Measurements from ENCODE around the gene ORMDL2.

ORMDL2 gene

GRCh38 chr12:55847033-55847432, 29.2 kb downstream of the ORMDL2 start:
- Histone ChIP-seq H3K27ac (ENCODE audit: low read length) (no peak overlapping the region), H4K20me1 (ENCODE audit: insufficient read depth, low read length) (no peaks in the 10 kb centered on the region), H3K4me3 (ENCODE audit: low read length) (no peak overlapping the region), H3K4me2 (ENCODE audit: low read length) (no peak overlapping the region), H3K9ac (ENCODE audit: low read length) (no peak overlapping the region), H3K4me1 (ENCODE audit: low read length) (no peaks in the 10 kb centered on the region), H3K36me3 (replicated peaks; ENCODE audit: low read depth, low read length) (no peaks in the 10 kb centered on the region), H3K79me2 (ENCODE audit: low read length) (no peaks in the 10 kb centered on the region), H2AFZ (ENCODE audit: low read depth, low read length) (no peak overlapping the region), H3K27me3 (ENCODE audit: low read depth, low read length) (peaks cover 32% of the 10 kb centered on the region), H3K9me3 (ENCODE audit: insufficient read depth, low read length) (no peaks in the 10 kb centered on the region)
- TF ChIP-seq EZH2phosphoT487 (IDR thresholded peaks at IDR 0.05; ENCODE audit: low read depth) = no peak
- TF ChIP-seq, protein P1, sequence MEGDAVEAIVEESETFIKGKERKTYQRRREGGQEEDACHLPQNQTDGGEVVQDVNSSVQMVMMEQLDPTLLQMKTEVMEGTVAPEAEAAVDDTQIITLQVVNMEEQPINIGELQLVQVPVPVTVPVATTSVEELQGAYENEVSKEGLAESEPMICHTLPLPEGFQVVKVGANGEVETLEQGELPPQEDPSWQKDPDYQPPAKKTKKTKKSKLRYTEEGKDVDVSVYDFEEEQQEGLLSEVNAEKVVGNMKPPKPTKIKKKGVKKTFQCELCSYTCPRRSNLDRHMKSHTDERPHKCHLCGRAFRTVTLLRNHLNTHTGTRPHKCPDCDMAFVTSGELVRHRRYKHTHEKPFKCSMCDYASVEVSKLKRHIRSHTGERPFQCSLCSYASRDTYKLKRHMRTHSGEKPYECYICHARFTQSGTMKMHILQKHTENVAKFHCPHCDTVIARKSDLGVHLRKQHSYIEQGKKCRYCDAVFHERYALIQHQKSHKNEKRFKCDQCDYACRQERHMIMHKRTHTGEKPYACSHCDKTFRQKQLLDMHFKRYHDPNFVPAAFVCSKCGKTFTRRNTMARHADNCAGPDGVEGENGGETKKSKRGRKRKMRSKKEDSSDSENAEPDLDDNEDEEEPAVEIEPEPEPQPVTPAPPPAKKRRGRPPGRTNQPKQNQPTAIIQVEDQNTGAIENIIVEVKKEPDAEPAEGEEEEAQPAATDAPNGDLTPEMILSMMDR (IDR thresholded peaks at IDR 0.05; ENCODE audit: low read depth, low read length) = no peak

GRCh38 chr12:55847603-55848291, 29.9 kb downstream of the ORMDL2 start:
- Histone ChIP-seq H3K4me2 (ENCODE audit: low read length) (no peak overlapping the region), H3K9me3 (ENCODE audit: insufficient read depth, low read length) (no peaks in the 10 kb centered on the region), H4K20me1 (ENCODE audit: insufficient read depth, low read length) (no peaks in the 10 kb centered on the region), H3K79me2 (ENCODE audit: low read length) (no peaks in the 10 kb centered on the region), H2AFZ (ENCODE audit: low read depth, low read length) (no peak overlapping the region), H3K36me3 (replicated peaks; ENCODE audit: low read depth, low read length) (no peaks in the 10 kb centered on the region), H3K4me1 (ENCODE audit: low read length) (no peaks in the 10 kb centered on the region), H3K9ac (ENCODE audit: low read length) (no peak overlapping the region), H3K27ac (ENCODE audit: low read length) (no peak overlapping the region), H3K27me3 (ENCODE audit: low read depth, low read length) (peaks cover 32% of the 10 kb centered on the region), H3K4me3 (ENCODE audit: low read length) (no peak overlapping the region)
- no peak for TF ChIP-seq EZH2phosphoT487 (IDR thresholded peaks at IDR 0.05; ENCODE audit: low read depth)
- TF ChIP-seq, protein P1 (IDR thresholded peaks at IDR 0.05; ENCODE audit: low read depth, low read length) = no peak

- H3K4me3 ChIP-seq (ENCODE audit: low read length) = no peak overlapping the region
- H3K79me2 ChIP-seq (ENCODE audit: low read length) = no peaks in the 10 kb centered on the region
- H3K4me1 ChIP-seq (ENCODE audit: low read length) = no peaks in the 10 kb centered on the region
- no peak for TF ChIP-seq EZH2phosphoT487 (IDR thresholded peaks at IDR 0.05; ENCODE audit: low read depth)
- TF ChIP-seq, protein P1 (IDR thresholded peaks at IDR 0.05; ENCODE audit: low read depth, low read length) = no peak
- no peak overlapping the region for H3K4me2 ChIP-seq (ENCODE audit: low read length)
- H3K9me3 ChIP-seq (ENCODE audit: insufficient read depth, low read length) = no peaks in the 10 kb centered on the region
- no peaks in the 10 kb centered on the region for H3K36me3 ChIP-seq (replicated peaks; ENCODE audit: low read depth, low read length)
- no peak overlapping the region for H3K9ac ChIP-seq (ENCODE audit: low read length)
- peaks cover 36% of the 10 kb centered on the region for H3K27me3 ChIP-seq (ENCODE audit: low read depth, low read length)
- no peak overlapping the region for H3K27ac ChIP-seq (ENCODE audit: low read length)
- peak overlapping the region; percentile 39; the same call in 1 of the 2 replicates for H2AFZ ChIP-seq (ENCODE audit: low read depth, low read length)
- no peaks in the 10 kb centered on the region for H4K20me1 ChIP-seq (ENCODE audit: insufficient read depth, low read length)
Measured at GRCh38 chr12:55849616-55850343, 31.9 kb downstream of the ORMDL2 start.

- Histone ChIP-seq H3K36me3 (replicated peaks; ENCODE audit: low read depth, low read length) (no peaks in the 10 kb centered on the region), H3K79me2 (ENCODE audit: low read length) (no peaks in the 10 kb centered on the region), H3K27me3 (ENCODE audit: low read depth, low read length) (peaks cover 32% of the 10 kb centered on the region), H3K4me2 (ENCODE audit: low read length) (no peak overlapping the region), H2AFZ (ENCODE audit: low read depth, low read length) (no peak overlapping the region), H3K9me3 (ENCODE audit: insufficient read depth, low read length) (no peaks in the 10 kb centered on the region), H3K9ac (ENCODE audit: low read length) (no peak overlapping the region), H3K4me1 (ENCODE audit: low read length) (no peaks in the 10 kb centered on the region), H4K20me1 (ENCODE audit: insufficient read depth, low read length) (no peaks in the 10 kb centered on the region), H3K27ac (ENCODE audit: low read length) (no peak overlapping the region), H3K4me3 (ENCODE audit: low read length) (no peak overlapping the region)
- no peak for TF ChIP-seq EZH2phosphoT487 (IDR thresholded peaks at IDR 0.05; ENCODE audit: low read depth)
- TF ChIP-seq, protein P1 (IDR thresholded peaks at IDR 0.05; ENCODE audit: low read depth, low read length) = no peak
Measured at GRCh38 chr12:55850401-55850800, 32.6 kb downstream of the ORMDL2 start.

Data from OCI-LY3 (cell line).